Activated naive CD8-positive, alpha-beta T cell (primary cell): ENCODE measurements around the gene N4BP2L2.

Source experiments
- H3K27ac Mint-ChIP-seq: one replicate; pipeline ENCODE4 v1.8.0; 2021; ENCODE audit warnings: mixed read lengths
- H3K27me3 Mint-ChIP-seq: one replicate; pipeline ENCODE4 v1.8.0; 2021; ENCODE audit warnings: mixed read lengths
- H3K36me3 Mint-ChIP-seq: one replicate; pipeline ENCODE4 v1.8.0; 2021; ENCODE audit warnings: mixed read lengths
- H3K4me1 Mint-ChIP-seq: one replicate; pipeline ENCODE4 v1.8.0; 2021; ENCODE audit warnings: low read depth, mixed read lengths
- H3K4me3 Mint-ChIP-seq: one replicate; pipeline ENCODE4 v1.8.0; 2021; ENCODE audit warnings: mild to moderate bottlenecking, mixed read lengths
- H3K9me3 Mint-ChIP-seq: one replicate; pipeline ENCODE4 v1.8.0; 2021; ENCODE audit warnings: low read depth, mixed read lengths

N4BP2L2 gene

DNA sequence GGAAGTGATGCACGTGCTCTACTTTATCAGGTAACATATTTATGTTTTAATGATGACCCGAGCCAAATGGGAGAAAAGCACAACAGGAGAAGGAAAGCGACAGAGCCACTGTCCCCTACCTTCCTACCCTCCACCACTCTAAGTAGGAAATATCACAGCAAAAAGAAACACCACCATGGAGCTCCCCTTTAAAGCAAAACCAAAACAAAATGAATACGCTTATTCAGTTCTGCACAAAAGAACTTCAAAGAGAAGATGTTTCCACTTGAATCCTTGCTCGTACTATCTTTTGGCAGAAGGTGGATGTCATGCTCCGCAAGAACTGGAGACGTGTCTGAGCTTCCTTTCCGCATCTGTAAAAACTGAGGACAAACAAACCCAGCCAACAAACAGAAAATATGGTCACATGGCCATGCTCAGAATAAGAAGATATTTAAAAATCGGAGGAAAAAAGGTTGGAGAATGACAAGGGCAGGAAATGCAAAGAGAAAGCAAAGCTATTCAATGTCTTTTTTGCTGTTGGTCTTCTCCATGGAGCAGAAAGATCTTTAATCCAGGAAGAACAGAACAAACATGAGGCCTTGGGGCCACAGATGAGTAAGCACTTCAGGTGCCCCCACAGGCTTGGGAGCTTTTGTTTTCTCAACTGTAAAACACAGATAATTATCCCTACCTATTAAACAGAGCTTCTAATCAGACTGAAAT is 130.1 kb downstream of the N4BP2L2 start:
- Mint-ChIP-seq H3K36me3 (peaks cover 19% of the 10 kb centered on the region), H3K27me3 (no peaks in the 10 kb centered on the region), H3K4me1 (peaks cover 16% of the 10 kb centered on the region), H3K4me3 (no peak overlapping the region), H3K27ac (no peak overlapping the region), H3K9me3 (no peaks in the 10 kb centered on the region)

DNA sequence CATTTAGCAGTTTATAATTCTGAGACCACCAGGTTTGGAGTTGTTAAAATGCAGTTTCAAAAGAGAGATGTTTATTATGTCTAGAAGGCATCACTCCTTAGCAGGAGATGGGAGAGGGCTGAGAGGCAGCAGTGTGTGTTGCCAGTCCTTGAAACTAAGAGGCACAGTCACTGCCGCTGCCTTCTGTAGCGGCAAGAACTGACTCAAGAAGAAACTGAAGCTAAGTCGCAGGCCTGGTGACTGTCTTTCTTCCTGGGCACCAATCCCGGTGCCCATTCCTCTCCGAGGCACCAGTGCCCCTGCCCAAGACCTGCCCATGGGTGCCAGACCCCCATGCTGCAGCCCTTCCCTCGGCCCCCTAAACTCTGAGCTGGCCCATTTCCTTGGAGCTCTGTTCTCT is 130.7 kb downstream of the N4BP2L2 start:
- no peak overlapping the region for H3K4me3 Mint-ChIP-seq
- H3K4me1 Mint-ChIP-seq: peaks cover 16% of the 10 kb centered on the region
- no peak overlapping the region for H3K27ac Mint-ChIP-seq
- H3K9me3 Mint-ChIP-seq: no peaks in the 10 kb centered on the region
- peaks cover 17% of the 10 kb centered on the region for H3K36me3 Mint-ChIP-seq
- no peaks in the 10 kb centered on the region for H3K27me3 Mint-ChIP-seq

DNA sequence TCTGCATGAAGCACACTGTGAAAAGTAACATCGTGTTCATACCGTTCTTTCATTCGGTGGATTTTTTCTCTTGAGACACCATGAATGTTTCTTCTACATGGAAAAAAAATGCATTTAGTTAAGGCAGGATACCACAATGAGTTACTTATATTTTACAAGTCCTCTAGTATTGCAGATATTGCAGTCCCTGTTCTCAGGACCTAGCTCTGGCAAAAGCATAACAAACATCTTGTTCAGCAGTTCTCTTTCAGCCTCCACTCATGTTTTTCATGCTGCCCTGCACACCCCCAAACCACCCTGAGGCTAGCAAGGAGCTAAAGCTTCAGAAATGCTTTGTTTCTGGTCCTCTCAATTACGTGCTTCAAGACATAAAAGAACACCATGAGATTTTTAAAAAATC is 135.5 kb downstream of the N4BP2L2 start:
- no peak overlapping the region for H3K27ac Mint-ChIP-seq
- no peak overlapping the region for H3K4me3 Mint-ChIP-seq
- H3K4me1 Mint-ChIP-seq: no peaks in the 10 kb centered on the region
- peaks cover 16% of the 10 kb centered on the region for H3K36me3 Mint-ChIP-seq
- H3K9me3 Mint-ChIP-seq: no peaks in the 10 kb centered on the region
- no peaks in the 10 kb centered on the region for H3K27me3 Mint-ChIP-seq

DNA sequence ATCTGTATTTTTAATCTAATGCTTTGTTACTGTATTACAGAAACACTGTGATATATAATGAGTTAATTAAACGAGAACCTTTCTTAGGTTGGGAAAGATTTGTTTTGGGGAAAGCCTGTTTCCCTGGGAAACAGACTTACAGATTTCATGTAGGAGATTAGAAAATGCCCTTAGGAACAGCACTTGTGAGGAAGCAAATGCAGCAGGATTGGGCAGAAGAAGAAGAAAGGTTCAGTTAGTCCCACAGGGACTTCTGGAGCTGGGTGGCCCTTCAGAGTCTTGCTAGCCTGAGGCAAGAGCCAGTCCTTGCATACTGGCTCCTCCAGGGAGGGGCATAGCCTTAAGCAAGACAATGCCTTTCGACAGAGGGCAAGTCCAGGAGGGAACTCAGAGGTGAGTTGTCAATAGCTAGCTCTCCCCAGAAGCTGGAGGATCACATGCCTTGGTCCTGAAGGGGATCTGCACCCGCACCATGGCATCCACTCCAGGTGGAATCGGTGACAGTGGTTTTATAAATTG is 147.4 kb downstream of the N4BP2L2 start:
- no peak overlapping the region for H3K4me3 Mint-ChIP-seq
- H3K27me3 Mint-ChIP-seq: no peaks in the 10 kb centered on the region
- no peaks in the 10 kb centered on the region for H3K36me3 Mint-ChIP-seq
- H3K27ac Mint-ChIP-seq: no peak overlapping the region
- H3K9me3 Mint-ChIP-seq: no peaks in the 10 kb centered on the region
- peaks cover 25% of the 10 kb centered on the region for H3K4me1 Mint-ChIP-seq

DNA sequence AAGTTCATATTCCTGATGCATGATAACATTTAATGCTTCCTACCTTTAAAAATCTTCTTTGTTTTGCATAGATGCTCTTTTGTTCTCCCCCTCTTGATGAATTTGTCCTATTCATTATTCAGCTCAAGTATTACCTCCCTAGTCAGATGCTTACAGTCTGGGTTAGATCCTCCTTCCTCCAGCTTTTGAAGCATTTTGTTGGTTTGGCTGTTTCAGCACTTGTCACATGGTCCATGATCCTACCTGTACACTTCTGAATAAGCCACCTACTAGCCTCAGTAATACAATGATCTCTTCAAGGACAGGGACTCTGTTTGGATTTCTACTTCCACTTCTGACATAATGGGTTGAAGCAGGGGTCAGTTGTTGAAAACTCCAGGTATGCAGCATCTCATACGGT is 148.1 kb downstream of the N4BP2L2 start:
- H3K9me3 Mint-ChIP-seq: no peaks in the 10 kb centered on the region
- H3K36me3 Mint-ChIP-seq: no peaks in the 10 kb centered on the region
- H3K4me1 Mint-ChIP-seq: peaks cover 25% of the 10 kb centered on the region
- H3K27ac Mint-ChIP-seq: peak overlapping the region; percentile 37
- no peaks in the 10 kb centered on the region for H3K27me3 Mint-ChIP-seq
- H3K4me3 Mint-ChIP-seq: peak overlapping the region; percentile 47

DNA sequence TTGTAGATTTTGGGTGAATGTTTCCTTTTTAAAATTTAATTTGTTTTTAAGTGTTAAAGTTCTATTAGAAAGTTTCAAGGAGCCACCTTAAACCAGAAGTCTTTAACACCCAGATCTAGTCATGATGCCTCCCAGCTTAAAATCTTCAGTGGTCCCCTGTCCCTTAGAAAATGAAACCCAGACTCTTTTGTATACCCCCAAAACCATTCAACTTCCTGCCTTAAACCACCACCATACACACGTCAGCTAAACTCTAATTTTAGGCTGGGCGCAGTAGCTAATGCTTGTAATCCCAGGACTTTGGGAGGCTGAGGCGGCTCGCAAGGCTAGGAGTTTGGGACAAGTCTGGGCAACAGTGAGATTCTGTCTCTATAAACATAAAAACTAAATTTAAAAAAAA is 148.5 kb downstream of the N4BP2L2 start:
- peaks cover 25% of the 10 kb centered on the region for H3K4me1 Mint-ChIP-seq
- H3K27ac Mint-ChIP-seq: no peak overlapping the region
- H3K36me3 Mint-ChIP-seq: no peaks in the 10 kb centered on the region
- H3K27me3 Mint-ChIP-seq: no peaks in the 10 kb centered on the region
- H3K9me3 Mint-ChIP-seq: no peaks in the 10 kb centered on the region
- H3K4me3 Mint-ChIP-seq: peak overlapping the region; percentile 18

DNA sequence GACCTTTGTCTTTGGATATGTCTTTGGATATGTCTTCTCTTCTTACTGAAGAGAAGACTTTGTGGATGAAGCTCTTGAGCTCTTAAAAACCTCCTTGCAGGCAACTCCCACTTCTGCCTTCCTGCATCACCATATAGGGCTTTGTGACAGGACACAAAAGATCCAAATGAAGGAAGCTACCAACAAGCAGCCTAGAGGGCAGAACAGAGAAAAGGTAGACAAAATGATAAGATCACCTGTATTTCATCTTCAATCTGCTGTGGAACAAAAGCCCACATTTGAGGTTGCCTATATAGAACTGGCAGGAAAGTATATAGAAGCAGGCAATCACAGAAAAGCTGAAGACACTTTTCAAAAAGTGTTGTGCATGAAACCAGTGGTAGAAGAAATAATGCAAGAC is 153.2 kb downstream of the N4BP2L2 start:
- no peak overlapping the region for H3K27ac Mint-ChIP-seq
- H3K9me3 Mint-ChIP-seq: no peaks in the 10 kb centered on the region
- peaks cover 11% of the 10 kb centered on the region for H3K4me1 Mint-ChIP-seq
- H3K36me3 Mint-ChIP-seq: no peaks in the 10 kb centered on the region
- no peaks in the 10 kb centered on the region for H3K27me3 Mint-ChIP-seq
- H3K4me3 Mint-ChIP-seq: no peak overlapping the region

DNA sequence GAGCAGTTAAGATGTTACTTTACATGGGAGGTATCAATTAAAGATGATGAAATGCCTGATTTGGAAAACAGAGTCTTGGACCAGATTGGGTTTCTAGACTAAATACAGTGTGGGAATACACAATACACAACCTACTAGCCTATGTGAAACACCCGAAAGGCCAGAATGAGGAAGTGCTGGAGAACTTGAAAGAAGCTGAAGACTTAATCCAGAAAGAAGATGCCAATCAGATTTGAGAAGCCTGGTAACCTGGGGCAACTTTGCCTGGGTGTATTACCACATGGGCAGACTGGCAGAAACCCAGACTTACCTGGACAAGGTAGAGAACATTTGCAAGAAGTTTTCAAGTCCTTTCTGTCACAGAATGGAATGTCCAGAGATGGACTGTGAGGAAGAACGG is 153.9 kb downstream of the N4BP2L2 start:
- Mint-ChIP-seq H3K4me3 (no peak overlapping the region), H3K36me3 (no peaks in the 10 kb centered on the region), H3K4me1 (peaks cover 5% of the 10 kb centered on the region), H3K9me3 (no peaks in the 10 kb centered on the region), H3K27me3 (no peaks in the 10 kb centered on the region), H3K27ac (no peak overlapping the region)

DNA sequence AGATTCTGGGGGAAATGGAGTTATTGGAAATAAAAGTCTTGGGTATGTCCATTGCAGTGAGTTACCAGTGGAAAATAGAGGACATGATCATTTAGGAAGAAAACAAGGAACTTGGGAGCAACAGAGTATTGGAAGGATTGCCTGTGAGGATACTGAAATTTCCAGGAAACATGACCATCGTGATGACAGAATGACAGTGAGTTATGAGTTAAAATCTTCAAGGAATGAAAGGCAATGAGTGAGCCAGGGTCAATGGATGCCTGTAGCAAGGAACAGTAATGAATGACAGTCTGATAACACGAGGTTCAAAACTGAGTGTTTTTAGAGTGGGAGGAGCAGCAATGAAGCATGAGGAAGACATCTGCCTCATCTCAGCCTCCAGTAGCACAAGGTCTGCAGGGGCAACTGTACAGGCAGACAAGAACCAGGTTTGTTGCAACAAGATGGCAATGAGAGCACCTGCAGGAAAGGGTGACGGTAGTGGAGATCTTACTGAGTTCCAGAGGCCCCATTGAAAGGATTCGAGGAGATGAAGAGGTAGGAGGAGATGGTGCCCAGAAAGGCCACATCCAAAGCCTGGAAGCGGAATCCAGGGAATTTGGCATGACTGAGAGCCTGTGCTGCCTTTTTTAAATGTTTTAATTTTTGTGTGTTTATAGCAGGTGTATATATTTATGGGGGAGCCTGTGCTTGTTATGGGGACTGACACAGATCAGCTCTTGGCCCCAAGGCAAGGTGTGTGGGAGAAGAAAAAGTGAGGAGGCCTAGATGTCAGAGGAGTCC is 154.6 kb downstream of the N4BP2L2 start:
- H3K36me3 Mint-ChIP-seq: no peaks in the 10 kb centered on the region
- no peaks in the 10 kb centered on the region for H3K9me3 Mint-ChIP-seq
- no peaks in the 10 kb centered on the region for H3K27me3 Mint-ChIP-seq
- H3K27ac Mint-ChIP-seq: no peak overlapping the region
- no peak overlapping the region for H3K4me3 Mint-ChIP-seq
- H3K4me1 Mint-ChIP-seq: no peaks in the 10 kb centered on the region
